Embryonic facial prominence (tissue), 1 donor: ENCODE results near the gene SMAD3.
A peak's percentile ranks its signal among the peaks of the same experiment; 100 is the strongest.
"Not testable (repeated sequence)": the region's sequence is repeated elsewhere in the genome, so short reads cannot be mapped to it uniquely, and the experiment has no call there.

ENCODE experiments used
- DNase-seq: peaks from one replicate; pipeline ENCODE4 v3.0.0-alpha.2; 2016; ENCODE audit errors: extremely low spot score

Gene SMAD3

DNA sequence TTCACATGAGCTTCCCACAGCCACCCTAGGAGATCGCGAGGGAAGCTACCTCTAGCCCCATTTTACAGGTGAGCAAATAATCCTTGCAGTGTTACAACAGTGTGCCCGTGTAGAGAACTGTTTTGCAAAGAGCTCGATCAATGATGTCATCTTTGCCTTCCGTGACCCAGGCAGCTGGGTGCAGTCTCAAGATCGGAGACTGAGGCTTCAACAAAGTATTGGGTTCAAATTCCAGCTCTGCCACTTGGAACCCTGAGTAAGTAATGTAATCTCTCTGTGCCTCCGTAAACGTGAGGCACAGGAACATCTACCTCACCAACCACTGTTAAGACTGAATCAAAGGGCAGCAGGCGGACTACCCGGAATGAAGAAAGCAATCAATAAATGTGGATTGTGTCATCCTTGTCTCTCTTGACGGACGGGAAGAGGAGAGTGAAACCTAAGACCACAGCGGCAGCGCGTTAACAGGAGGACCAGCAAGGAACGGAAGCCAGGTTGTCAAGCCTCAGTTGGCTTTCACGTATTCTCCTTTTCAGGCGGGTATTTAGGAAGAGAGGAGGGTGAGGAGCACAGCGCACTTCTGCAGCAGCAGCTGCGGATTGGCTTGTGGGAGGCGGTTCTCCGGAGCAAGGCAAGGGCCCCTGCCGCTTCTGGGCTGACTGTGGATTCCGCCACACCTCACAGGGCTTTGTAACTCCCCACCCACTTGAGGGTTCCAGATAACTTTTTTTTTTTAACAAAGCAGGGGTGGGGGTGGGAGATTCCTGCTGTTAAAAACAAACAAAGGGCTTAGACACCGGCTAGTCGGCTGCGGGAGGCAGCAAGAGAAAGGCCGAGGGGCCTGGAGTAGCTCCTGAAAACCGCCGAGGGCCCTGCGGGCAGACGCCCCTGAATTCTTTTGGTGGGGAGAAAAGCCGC, 1.5 kb upstream of the SMAD3 start:
- DNase-seq, result peak; percentile 56

DNA sequence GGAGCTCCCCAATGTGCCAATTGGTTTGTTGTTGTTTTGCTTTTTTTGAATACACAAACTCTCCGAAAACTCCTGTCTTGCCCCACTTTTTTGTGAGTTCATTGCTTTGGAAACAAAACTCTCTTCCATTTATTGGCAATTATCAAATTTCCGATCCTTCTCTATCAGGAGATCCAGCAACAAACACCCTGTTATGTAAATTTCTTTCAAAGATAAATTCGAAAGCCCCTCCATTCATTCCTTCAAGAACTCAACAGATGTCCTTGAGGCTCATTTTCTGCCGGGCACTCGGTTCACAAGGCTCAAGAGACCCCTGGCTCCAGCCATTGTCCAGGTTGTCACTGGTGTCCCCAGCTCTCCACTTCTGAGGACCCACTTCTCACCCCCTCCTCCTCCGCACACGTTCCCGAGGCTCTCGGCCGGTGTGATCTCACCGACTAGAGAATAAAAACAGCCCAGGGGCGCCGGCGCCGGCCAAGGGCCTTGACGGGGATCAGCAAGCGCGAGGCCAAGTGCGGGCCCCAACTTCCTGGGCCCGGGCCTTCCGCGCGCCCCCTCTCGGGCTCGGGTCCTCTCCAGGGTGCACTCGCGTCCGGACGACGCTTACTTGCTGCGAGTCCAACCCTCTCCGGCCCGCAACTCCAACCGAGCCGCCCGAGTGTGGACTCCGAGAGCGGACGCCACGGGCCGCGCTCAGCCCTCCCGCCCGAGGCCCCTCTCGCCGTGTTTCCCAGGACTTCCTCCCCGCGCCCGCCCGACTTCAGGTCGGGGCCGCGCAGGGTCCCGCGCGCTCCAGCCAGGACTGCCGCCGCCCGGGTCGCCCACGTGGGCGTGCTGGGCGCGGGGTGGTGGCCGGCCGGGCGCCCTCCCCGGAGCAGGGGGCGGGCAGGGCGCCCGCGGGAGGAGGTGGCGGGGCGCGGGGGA, 533 bp upstream of the SMAD3 start:
- no peak for DNase-seq

DNA sequence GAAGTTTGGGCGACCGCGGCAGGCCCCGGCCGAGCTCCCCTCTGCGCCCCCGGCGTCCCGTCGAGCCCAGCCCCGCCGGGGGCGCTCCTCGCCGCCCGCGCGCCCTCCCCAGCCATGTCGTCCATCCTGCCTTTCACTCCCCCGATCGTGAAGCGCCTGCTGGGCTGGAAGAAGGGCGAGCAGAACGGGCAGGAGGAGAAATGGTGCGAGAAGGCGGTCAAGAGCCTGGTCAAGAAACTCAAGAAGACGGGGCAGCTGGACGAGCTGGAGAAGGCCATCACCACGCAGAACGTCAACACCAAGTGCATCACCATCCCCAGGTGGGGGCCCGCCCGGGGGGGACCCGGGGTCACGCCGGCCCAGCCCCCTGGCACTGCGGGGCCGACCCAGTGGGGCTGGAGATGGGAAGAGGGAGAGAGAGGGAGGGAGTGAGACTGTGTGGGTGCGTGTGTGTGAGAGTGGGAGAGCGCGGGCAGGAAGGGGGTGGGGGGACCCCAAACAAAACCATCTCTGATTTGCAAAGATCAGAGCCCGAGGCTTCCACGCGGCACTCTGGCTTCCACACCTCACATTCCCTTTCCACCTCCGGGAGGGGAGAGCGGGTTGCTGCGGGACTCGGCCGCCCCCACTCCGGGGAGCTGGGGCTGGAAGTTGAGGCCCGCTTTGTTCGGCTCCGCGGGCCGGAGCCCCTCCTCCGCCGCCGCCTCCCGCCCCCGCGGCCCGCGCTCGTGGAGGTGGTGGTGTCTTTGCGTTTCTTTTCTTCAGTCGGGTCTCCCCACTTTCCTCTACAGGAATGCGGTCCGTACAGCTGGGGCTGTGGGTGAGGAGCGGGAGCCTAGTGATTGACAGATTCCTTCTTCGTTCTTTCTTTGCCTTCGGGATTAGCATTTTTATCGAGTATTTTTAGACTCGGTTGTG, 898 bp downstream of the SMAD3 start:
- no peak for DNase-seq

DNA sequence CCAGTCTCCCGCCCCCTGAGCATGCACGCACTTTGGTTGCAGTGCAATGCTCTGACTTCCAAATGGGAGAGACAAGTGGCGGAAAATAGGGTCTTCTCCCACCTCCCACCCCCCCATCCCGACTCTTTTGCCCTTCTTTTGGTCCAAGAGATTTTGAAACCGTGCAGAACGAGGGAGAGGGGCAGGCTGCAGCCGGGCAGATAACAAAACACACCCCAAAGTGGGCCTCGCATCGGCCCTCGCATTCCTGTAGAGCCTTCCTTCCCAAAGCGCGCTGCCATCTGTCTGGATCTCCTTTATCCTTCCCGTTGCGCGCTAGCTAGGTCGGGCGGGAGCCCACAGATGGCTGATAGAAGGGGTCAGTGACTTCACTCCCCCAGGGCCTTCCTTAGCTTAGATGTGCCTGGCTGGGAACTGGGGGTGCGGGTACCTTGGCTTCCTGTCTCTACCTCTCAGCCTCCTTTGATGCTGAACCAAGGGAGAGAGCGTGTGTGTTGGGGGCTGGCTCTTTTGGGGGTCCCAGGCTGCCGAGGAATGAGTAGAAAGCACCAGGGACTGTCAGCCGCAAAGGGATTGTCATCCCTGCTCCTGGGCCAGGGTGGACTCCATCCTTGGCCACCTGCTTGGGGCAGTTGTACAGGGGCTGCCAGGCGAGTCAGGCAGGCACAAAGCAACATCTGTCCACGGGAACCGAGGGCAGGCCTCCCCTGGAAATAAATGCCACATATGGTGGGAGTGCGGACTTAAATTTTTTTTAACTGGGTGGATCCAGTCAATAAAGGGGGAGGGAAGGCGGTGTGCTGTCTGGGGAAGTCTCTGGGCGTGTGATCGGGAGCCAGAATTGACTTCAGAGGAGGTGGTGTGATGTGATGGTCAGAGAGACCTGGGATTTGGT, 1.8 kb downstream of the SMAD3 start:
- no peak for DNase-seq

DNA sequence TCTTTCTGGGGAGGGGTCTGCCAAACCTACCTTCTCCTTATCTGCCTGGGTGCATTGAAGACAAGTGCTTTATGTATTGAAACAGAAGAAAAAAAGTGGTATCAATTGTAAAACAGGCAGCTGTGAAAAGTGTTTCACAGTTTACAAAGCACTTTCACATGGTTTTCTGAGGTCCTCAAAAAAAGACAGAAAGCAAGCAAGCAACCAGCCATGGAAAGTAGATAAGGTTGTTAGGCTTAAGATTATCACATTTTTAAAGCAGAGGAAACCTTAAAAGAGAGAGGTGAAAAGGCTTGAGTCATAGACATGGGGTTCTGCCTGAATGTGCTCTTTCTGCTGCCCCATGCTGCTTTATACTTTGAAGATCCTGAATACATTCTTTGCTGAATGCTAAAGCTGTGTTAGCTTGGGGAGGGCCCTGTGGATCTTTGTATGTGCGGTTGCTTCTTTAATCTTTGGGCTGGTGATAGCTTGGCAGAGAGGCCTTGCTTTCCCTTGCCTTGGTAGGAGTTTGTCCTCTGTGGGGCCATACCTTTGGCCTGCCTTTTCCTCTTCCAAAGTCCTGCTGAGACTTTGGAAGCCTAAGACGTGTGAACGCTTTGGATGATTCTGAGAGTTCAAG, 2.6 kb downstream of the SMAD3 start:
- no peak for DNase-seq

DNA sequence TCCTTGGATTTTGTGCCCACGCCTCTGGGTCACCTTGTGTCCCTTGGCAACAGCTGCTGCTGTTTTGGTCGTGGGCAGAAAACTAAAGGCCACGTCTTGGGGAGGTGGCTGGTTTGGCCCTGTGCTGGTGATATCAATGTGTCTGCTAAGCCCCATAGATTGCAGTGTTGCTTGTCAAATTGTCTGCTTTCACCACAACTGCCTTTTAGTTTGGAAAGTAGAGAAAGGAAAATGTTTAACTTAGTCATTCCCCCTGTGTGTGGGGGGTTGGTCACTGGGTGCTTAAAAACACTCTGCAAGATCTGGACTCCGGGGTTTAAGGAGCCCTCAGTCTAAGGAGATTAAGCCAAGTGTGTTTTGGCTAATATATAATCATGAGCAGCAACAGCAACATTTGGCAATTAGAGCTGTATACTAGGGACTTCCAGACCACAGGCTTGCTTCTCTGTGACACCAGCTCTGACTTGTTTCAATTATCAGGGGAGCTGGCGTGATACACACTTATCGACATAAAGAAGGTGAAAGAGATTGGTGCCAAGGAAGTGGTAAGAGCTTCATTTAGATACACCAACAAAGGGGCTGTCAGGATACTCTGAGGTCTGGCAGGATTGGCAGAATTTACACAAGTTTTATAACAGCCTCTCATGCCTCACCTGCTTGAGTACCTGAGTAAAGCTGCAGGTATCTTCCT, 3.5 kb downstream of the SMAD3 start:
- DNase-seq, result no peak

DNA sequence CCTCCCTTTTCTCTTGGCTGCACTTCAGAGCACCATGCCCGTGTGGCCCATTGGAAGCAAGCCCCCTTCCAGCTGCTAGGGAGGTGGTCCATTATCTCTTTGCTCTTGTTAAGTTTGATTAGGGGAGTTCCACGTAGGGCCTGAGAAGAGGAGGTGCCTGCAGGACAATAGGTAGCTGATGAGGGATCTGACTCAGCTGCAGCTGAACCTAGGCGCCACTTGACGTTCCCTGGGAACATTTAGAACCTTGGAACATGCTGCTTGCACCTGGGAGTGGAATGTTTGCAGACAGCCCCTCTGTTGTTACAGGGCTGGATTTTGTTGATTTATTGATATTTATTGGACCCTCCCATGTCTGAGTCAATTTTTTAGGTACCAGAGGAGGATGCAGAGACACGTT, 4.7 kb downstream of the SMAD3 start:
- no peak for DNase-seq

DNA sequence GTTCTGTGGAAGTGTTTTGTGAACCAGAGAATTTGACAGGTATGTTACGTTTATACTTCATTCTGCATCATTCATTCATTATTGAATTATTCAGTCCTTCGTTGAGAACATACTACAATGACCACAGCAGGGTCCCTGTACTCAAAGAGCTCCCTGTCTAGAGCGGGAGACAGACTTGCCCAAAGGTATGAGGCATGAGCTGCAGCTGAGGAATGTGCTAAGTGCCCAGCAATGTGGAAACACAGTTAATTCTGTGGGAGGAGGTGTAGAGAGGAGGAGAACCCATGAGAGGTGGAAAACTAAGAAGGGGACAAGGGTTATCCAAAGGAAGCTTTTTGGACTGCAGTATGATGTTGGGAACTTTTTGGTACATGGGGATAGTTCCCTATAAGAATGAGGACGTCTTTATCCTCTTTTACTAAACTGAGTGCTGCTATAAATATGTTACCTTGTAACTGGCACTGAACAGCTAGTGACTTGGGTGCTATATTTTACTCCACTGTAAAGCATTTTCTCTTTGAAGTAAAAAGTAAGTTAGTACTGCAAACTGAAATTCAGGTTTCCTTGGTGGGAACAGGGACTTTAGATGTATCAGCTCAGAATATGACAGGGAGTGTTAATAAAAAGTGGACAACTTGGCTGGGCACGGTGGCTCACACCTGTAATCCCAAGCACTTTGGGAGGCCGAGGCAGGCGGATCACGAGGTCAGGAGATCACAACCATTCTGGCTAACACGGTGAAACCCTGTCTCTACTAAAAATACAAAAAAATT, 5.7 kb downstream of the SMAD3 start:
- no peak for DNase-seq

DNA sequence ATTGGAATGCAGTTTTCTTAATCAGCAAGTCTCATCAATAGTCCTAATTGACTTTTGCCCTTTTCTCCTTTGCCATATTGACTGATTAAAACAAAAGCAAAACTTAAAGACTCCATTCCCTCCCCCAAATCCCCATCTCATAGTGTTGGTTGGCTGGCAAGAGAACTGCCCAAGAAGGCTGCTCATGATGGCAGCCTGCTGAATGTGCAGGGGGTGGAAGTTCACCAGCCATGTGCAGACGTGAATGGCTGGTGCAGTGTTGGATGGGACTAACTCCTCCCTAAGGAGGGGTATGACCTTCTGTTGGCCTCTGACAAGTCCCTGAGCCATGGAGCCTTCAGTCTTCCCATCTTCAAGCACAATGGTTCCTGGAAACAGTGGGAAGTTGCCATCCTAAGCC, 7.0 kb downstream of the SMAD3 start:
- DNase-seq, result no peak

DNA sequence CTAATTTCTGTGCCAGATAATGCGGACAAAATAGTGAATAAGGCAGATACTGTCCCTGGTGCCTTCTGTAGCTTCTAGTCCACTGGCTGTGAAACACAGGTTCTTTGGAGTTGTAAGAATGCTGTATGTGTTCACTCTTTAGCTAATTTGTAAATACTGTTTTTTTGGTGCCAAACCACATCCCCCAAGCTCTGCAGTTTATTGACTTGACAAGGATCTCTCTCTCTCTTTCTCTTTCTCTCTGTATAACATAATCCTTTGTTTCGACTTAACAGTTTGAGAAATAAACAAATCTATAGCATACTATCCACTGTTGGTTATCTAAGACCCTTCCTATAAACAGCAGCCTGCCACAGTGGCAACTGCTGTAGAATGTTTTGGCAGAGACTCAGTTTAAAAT, 7.6 kb downstream of the SMAD3 start:
- no peak for DNase-seq

DNA sequence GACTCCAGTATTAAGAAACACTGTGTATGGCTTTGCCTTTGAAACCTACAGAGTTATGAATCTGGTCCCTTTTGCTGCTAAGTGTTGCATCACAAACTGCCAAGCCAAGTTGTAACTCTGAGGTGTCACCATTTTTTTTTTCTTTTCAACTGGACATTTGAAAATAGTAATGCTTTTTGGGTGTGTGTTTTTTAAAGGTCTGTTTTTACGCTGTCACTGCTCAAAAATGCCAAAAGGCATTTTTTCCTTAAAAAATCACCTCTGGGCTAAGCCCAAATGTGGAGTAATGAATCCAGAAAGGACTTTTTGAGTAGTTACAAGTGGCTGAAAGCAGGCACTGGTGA, 9.5 kb downstream of the SMAD3 start:
- DNase-seq, result no peak

DNA sequence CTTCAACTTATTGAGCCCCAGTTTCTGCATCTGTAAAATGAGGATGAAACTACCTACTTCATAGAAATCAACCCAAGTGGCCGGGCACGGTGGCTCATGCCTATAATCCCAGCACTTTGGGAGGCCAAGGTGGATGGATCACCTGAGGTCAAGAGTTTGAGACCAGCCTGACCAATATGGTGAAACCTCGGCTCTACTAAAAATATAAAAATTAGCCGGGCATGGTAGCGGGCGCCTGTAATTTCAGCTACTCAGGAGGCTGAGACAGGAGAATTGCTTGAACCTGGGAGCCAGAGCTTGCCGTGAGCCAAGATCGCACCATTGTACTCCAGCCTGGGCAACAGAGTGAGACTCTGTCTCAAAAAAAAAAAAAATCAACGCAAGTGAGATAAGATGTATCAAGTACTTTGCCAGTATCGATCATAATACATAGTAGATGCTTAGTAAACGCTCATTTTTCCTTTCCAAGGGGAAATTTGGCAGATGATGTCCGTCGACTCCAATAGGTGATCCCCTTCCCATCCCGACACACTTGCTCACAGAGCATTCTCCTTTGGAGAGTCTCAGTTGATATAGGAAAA, 10.2 kb downstream of the SMAD3 start:
- DNase-seq, result not testable (repeated sequence)

DNA sequence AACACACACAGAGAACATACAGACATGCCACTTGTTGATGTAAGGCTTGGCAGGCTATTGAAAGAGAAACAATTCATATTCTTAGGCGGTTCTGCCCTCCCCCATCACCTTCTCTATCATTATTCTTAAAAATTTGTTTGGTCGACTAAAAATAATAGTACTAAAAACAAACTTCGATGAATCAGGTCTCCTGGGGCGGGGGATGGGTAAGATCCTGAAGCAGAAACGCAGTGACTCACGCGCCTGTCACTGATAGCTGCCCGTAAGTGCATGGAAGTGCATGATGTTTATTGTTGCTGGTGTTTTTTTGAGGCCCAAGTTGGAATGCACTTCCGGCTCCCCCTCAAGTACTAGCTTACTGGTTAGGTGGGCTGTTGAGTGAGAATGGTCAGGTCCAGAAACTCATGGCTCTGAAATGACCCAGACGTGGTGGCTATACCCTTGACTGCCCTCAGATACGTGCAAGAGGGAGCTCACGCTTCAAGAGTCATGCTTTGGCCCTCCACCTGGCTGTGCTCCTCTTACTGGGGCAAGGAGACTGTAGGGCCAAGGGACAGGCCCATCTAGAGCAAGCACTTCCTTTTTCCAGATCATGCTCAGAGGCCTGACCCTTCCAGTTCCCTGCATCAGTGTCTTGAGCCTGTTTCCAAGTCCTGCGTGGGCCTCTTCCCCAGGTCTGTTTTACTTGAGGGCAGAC, 10.9 kb downstream of the SMAD3 start:
- no peak for DNase-seq

DNA sequence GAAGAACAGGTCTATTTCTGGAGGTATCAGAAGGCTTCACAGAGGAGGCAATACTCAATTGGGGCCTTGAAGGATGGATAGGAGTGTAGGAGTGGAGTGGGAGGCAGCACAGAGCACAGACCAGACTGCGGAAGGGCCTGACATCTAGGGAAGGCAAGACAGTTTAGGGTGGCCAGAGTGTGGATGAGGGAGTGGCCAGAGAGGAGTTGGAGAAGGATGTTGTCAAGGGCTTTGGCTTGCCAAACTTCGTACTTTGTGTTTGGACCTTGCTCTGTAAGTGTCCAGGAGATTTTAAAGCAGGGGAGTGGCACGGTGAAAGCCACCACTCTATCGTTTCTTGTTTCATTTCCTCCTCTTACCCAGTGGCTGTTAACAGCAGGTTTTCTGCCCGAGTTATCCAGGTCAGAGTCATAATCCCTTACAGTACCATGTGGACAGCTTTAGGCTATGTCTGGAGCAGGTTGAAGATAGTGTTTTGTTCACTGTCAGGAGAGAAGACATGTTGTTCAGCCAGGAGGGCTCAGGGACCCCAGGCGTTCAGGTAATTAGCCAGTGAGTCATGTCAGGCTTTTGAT, 12.3 kb downstream of the SMAD3 start:
- DNase-seq, result no peak

DNA sequence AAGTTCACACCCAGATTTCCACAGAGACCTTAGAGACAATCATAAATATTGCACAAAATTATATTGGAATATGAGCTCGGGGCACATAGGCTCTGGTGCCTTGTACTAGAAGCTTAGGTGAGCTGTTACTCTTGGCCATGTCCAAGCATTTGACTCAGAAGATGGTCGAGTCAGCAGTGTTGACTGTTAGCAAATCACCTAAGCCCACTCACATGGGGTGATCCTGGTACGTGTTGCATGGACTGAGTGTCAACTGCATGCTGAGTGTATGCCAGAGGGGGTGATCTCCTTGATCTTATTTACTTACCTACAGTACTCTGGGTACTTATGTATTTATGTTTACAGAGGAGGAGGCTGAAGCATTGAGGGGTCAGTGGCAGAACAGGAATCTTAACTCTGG, 14.0 kb downstream of the SMAD3 start:
- no peak for DNase-seq

DNA sequence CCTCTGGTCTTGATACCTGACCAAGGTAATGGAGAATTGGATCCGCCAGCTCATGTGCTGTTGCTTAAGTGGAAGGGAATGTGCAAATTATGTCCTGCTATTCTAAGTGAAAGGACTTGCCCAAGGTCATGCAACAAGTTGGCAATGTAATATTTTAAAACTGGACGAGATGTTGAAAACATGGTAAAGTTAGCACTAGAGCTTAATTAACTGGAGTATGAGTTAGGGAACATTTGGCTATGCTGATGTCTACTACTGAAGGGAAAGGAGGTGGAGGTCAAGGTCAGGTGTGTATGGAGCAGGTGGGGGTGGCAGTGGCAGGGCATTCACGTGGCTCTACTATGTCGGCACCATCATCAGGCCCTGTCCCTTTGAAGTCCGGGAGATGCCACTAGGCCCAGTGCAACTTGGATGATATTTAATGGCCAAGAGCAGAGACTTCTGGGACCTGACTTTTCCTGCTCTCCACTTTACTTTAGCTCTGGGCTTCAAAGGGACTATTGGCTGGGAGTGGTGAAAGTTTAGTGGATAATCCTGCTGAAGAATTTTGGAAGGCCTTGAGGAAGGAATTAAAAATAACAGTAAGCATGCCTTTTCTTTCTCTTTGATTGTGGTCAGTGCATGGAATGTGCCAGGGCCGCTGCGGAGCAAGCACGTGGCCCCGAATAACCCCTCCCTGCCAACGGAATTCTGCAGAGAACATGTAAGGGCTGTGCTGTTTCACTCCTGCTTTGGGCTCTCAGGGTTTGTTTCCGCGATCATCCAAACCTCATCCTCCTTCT, 14.9 kb downstream of the SMAD3 start:
- DNase-seq, result no peak
